Activated T-helper 17 cell treated with anti-CD3 and anti-CD28 coated beads, Interleukin-2, amount 50 U/mL, for 72 hours (primary cell): ENCODE results near the gene ZNF484. TPM values are rescaled to one million over a fixed set of nuclear protein-coding genes. Genes with fewer than 3 reads are reported as not detected.

Source experiments
- total RNA-seq, 2 donors: library from RNA; stranded (reverse); gene quantifications; one replicate each; pipeline ENCODE4 v1.2.3, GENCODE V29; 2022

The ZNF484 gene
- total RNA-seq, 2 donors from 2014 or later = 9.9 to 17.0 TPM

Other genes with a start within 250 kb of the ZNF484 start
- gene IPPK, start 207.9 kb downstream of the ZNF484 start, total RNA-seq = 10 to 100 TPM; 15.1 to 18.1 TPM
- 10 to 100 TPM; 14.2 to 24.9 TPM for gene BICD2, start 113.2 kb downstream of the ZNF484 start, total RNA-seq
- 10 to 100 TPM; 70.6 to 80.2 TPM for gene FGD3, start 69.5 kb upstream of the ZNF484 start, total RNA-seq
- gene SUSD3, start 180.7 kb upstream of the ZNF484 start, total RNA-seq = 10 to 100 TPM; 45.4 to 68.4 TPM
- 10 to 100 TPM; 83.6 to 87.3 TPM for gene CARD19, start 218.2 kb upstream of the ZNF484 start, total RNA-seq